HCT116 (cell line): ENCODE results near the gene DCK. TPM values are rescaled to one million over a fixed set of nuclear protein-coding genes. Genes with fewer than 3 reads are reported as not detected.

Experiments used
- ATAC-seq: fragments of 200-7000 bp; cut with Tn5 transposase; 2 replicates; pipeline ENCODE4 v1.9.1; 2020; ENCODE audit warnings: mild to moderate bottlenecking, moderate library complexity
- BruUV-seq: library from RNA; stranded (reverse); fragments of 400-500 nt; replicated peaks from 2 replicates; lab custom pipeline; 2021; lab: Mats Ljungman, UMichigan
- CTCF ChIA-PET: fragments of 300-600 bp; sonication (Branson Sonifier 250); formaldehyde crosslinking; loops from one replicate; lab custom pipeline; 2021; ENCODE audit warnings: antibody characterized with exemption; lab: Charles Lee
- POLR2A ChIA-PET: fragments of 300-600, 350-600 bp; sonication (Branson Sonifier 250); formaldehyde crosslinking; loops from one replicate; lab custom pipeline; 2021; ENCODE audit warnings: antibody characterized with exemption; lab: Charles Lee
- RAD21 ChIA-PET, 2 experiments: fragments of 300-600 bp; sonication (Branson Sonifier 250); formaldehyde crosslinking; loops; one replicate each; lab custom pipeline; 2023; ENCODE audit warnings: low total read pairs in 2 of 2; ENCODE audit not compliant: uncharacterized antibody in 2 of 2, unreplicated experiment in 2 of 2, low non-redundant PET in 1 of 2; lab: Charles Lee
- DNase-seq: peaks from one replicate; pipeline ENCODE4 v3.0.0-alpha.2; 2010; ENCODE audit warnings: low read depth, low spot score
- H2AFZ ChIP-seq: fragments of 200-600 bp; shearing (Covaris generic), sonication (generic); 2 replicates; pipeline ENCODE4 v1.6.1; 2017; ENCODE audit warnings: low read depth, mixed run types, mixed read lengths, antibody characterized with exemption, low read length; ENCODE audit not compliant: poor library complexity, severe bottlenecking
- H3K27ac ChIP-seq: 2 replicates; pipeline ENCODE4 v1.5.1; 2012; ENCODE audit warnings: low read depth, low read length
- H3K27me3 ChIP-seq: fragments of 200-600 bp; sonication (generic); 2 replicates; pipeline ENCODE4 v1.6.1; 2016; ENCODE audit warnings: mixed run types, low read length, mixed read lengths; ENCODE audit not compliant: insufficient read depth
- H3K36me3 ChIP-seq, 2 experiments: fragments of 200-500 bp in 1 of 2; fragments of 200-600 bp in 1 of 2; sonication (Bioruptor generic) in 1 of 2; sonication (generic) in 1 of 2; 2 replicates each; pipeline versions ENCODE4 v1.5.1 to v1.6.1; 2014 to 2016; ENCODE audit warnings: low read length in 2 of 2, inconsistent platforms in 1 of 2, mixed read lengths in 1 of 2, mixed run types in 1 of 2; ENCODE audit not compliant: insufficient read depth in 2 of 2, control insufficient read depth in 1 of 2
- H3K4me1 ChIP-seq, 2 experiments: fragments of 200-600 bp in 1 of 2; sonication (generic) in 1 of 2; 2 replicates each; pipeline versions ENCODE4 v1.5.1 to v1.6.1; 2012 to 2017; ENCODE audit warnings: low read length in 2 of 2, inconsistent platforms in 1 of 2, mild to moderate bottlenecking in 1 of 2, mixed read lengths in 1 of 2, mixed run types in 1 of 2, moderate library complexity in 1 of 2; ENCODE audit not compliant: insufficient read depth in 2 of 2, control insufficient read depth in 1 of 2
- H3K4me2 ChIP-seq: fragments of 200-600 bp; sonication (generic); 2 replicates; pipeline ENCODE4 v1.6.1; 2017; ENCODE audit warnings: mixed run types, low read length, mixed read lengths
- H3K4me3 ChIP-seq, 2 experiments: fragments of 200-600 bp in 1 of 2; sonication (generic) in 1 of 2; replicated peaks in 1 of 2; 2 replicates each; pipeline ENCODE4 v1.5.1; 2011 to 2016; ENCODE audit warnings: low read length in 2 of 2, control low read depth in 1 of 2, low read depth in 1 of 2, mild to moderate bottlenecking in 1 of 2, mixed read lengths in 1 of 2, mixed run types in 1 of 2
- H3K79me2 ChIP-seq: fragments of 200-600 bp; sonication (generic); 2 replicates; pipeline ENCODE4 v1.6.1; 2017; ENCODE audit warnings: mild to moderate bottlenecking, mixed run types, low read length, moderate library complexity, mixed read lengths; ENCODE audit not compliant: insufficient read depth
- H3K9ac ChIP-seq: fragments of 200-600 bp; sonication (generic); 2 replicates; pipeline ENCODE4 v1.6.1; 2016; ENCODE audit warnings: low read length, mixed read lengths
- H3K9me2 ChIP-seq: fragments of 200-600 bp; sonication (generic), shearing (Covaris generic); 2 replicates; pipeline ENCODE4 v1.6.1; 2017; ENCODE audit warnings: mixed run types, mild to moderate bottlenecking, moderate library complexity; ENCODE audit not compliant: insufficient read depth
- H3K9me3 ChIP-seq, 2 experiments: fragments of 200-500 bp in 1 of 2; fragments of 200-600 bp in 1 of 2; sonication (Bioruptor generic) in 1 of 2; sonication (generic) in 1 of 2; 2 replicates each; pipeline ENCODE4 v1.6.1; 2014 to 2017; ENCODE audit warnings: low read length in 2 of 2, mixed read lengths in 2 of 2, inconsistent platforms in 1 of 2, low read depth in 1 of 2, mild to moderate bottlenecking in 1 of 2, mixed run types in 1 of 2, moderate library complexity in 1 of 2; ENCODE audit not compliant: control insufficient read depth in 1 of 2, insufficient read depth in 1 of 2
- H4K20me1 ChIP-seq: fragments of 200-600 bp; sonication (generic), shearing (Covaris generic); 2 replicates; pipeline ENCODE4 v1.6.1; 2017; ENCODE audit warnings: mixed run types, mild to moderate bottlenecking, moderate library complexity; ENCODE audit not compliant: insufficient read depth
- CBX3 ChIP-seq: IDR thresholded peaks from 2 replicates; pipeline ENCODE4 v1.6.1; 2012; ENCODE audit warnings: low read depth
- CEBPB ChIP-seq: IDR thresholded peaks from 2 replicates; pipeline ENCODE4 v1.6.1; 2012; ENCODE audit warnings: low read depth
- ELF1 ChIP-seq: IDR thresholded peaks from 2 replicates; pipeline ENCODE4 v1.6.1; 2012; ENCODE audit warnings: low read depth, borderline replicate concordance
- EZH2phosphoT487 ChIP-seq: fragments of 200-600 bp; IDR thresholded peaks from 2 replicates; pipeline ENCODE4 v1.6.1; 2018; ENCODE audit warnings: antibody characterized with exemption, borderline replicate concordance
- JUND ChIP-seq: IDR thresholded peaks from 2 replicates; pipeline ENCODE4 v1.6.1; 2012
- MAX ChIP-seq: IDR thresholded peaks from 2 replicates; pipeline ENCODE4 v1.6.1; 2012
- POLR2A ChIP-seq: IDR thresholded peaks from 2 replicates; pipeline ENCODE4 v1.7.0; 2011; ENCODE audit warnings: borderline replicate concordance; ENCODE audit not compliant: insufficient read depth, insufficient read length; ENCODE audit errors: extremely low read depth
- SP1 ChIP-seq: IDR thresholded peaks from 2 replicates; pipeline ENCODE4 v1.6.1; 2012; ENCODE audit warnings: low read depth
- SRF ChIP-seq: IDR thresholded peaks from 2 replicates; pipeline ENCODE4 v1.6.1; 2012; ENCODE audit warnings: low read depth
- ZFX ChIP-seq: fragments of 450-650 bp; IDR thresholded peaks from 2 replicates; pipeline ENCODE4 v1.6.1; 2017
- intact Hi-C: fragments of 100-400 bp; cut with micrococcal nuclease; formaldehyde crosslinking; loops from 2 replicates; pipeline ENCODE4 v1.10.0; 2022
- total RNA-seq: library from RNA; stranded (reverse); gene quantifications from one replicate; pipeline ENCODE4 v1.2.1, GENCODE V29; 2021; ENCODE audit not compliant: unreplicated experiment

Gene DCK
- total RNA-seq, 1 experiment from 2014 or later: 23.0 TPM

- ChIA-PET RAD21 (no interaction called here), CTCF (no interaction called here), POLR2A (interaction anchor here (0.6 kb wide), 1 partner anchor 48 kb away, joined by 3 read pairs; no protein-coding TSS in a partner anchor)
- Histone ChIP-seq H3K4me1 (no peaks in the 10 kb centered on the region), H2AFZ (no peak overlapping the region), H4K20me1 (no peaks in the 10 kb centered on the region), H3K36me3 (no peaks in the 10 kb centered on the region), H3K4me3 (no peak overlapping the region), H3K27ac (no peak overlapping the region), H3K27me3 (no peaks in the 10 kb centered on the region), H3K9me2 (no peaks in the 10 kb centered on the region), H3K4me2 (no peak overlapping the region), H3K9ac (no peak overlapping the region), H3K9me3 (no peaks in the 10 kb centered on the region), H3K79me2 (no peaks in the 10 kb centered on the region)
- TF ChIP-seq POLR2A (no peak), MAX (no peak), ELF1 (no peak), CEBPB (no peak), EZH2phosphoT487 (no peak), SRF (no peak)
- ATAC-seq (no peak), DNase-seq (no peak)
- BruUV-seq: no TSS peak
- intact Hi-C loops: no loop called here
Observed at GRCh38 chr4:70969076-70969475, 24.4 kb upstream of the DCK start.

GRCh38 chr4:70976252-70976651 lies 17.2 kb upstream of the DCK start:
- no peak for TF ChIP-seq JUND
- no peak for TF ChIP-seq ZFX
- no peak for TF ChIP-seq SP1
- no peak for TF ChIP-seq ELF1
- TF ChIP-seq EZH2phosphoT487: no peak
- no peak for TF ChIP-seq CBX3
- no peak overlapping the region for H3K9ac ChIP-seq
- no peak overlapping the region for H3K27ac ChIP-seq
- CTCF ChIA-PET: no interaction called here
- H3K9me3 ChIP-seq: no peaks in the 10 kb centered on the region
- no peak overlapping the region for H3K4me3 ChIP-seq
- H2AFZ ChIP-seq: no peak overlapping the region
- DNase-seq: no peak
- no peaks in the 10 kb centered on the region for H3K9me2 ChIP-seq
- RAD21 ChIA-PET: no interaction called here
- H3K36me3 ChIP-seq: peaks cover 0 to 4% of the 10 kb centered on the region in 2 experiments; a peak in 1 of 4 replicates
- no peak for ATAC-seq
- H3K4me2 ChIP-seq: no peak overlapping the region
- intact Hi-C loops: no loop called here
- H3K4me1 ChIP-seq: no peaks in the 10 kb centered on the region
- no peaks in the 10 kb centered on the region for H3K79me2 ChIP-seq
- no peaks in the 10 kb centered on the region for H3K27me3 ChIP-seq
- H4K20me1 ChIP-seq: no peaks in the 10 kb centered on the region
- POLR2A ChIA-PET: no interaction called here
- BruUV-seq: no TSS peak
